ENCODE measurements around the gene MBD3L2.
"Not testable (repeated sequence)": the region's sequence is repeated elsewhere in the genome, so short reads cannot be mapped to it uniquely, and the experiment has no call there.

The MBD3L2 gene

GRCh38 chr19:7007859-7008258, 41.3 kb upstream of the MBD3L2 start:
- TF ChIP-seq CTCF (IDR thresholded peaks at IDR 0.05; ENCODE audit: insufficient read depth, low read length, poor library complexity, severe bottlenecking): no peak
- H3K4me3 ChIP-seq (replicated peaks; ENCODE audit: low read depth, low read length): no peak overlapping the region
- no peaks in the 10 kb centered on the region for H3K27me3 ChIP-seq (replicated peaks; ENCODE audit: control insufficient read depth, insufficient read depth, low read length)
- no peak for DNase-seq (ENCODE audit: extremely low read depth, insufficient read length)
- no peaks in the 10 kb centered on the region for H3K36me3 ChIP-seq (ENCODE audit: control insufficient read depth, insufficient read depth, low read length)

GRCh38 chr19:7010722-7011593, 38.2 kb upstream of the MBD3L2 start:
- Histone ChIP-seq H3K27me3 (replicated peaks; ENCODE audit: control insufficient read depth, insufficient read depth, low read length) (no peaks in the 10 kb centered on the region), H3K36me3 (ENCODE audit: control insufficient read depth, insufficient read depth, low read length) (no peaks in the 10 kb centered on the region), H3K4me3 (replicated peaks; ENCODE audit: low read depth, low read length) (no peak overlapping the region)
- DNase-seq (ENCODE audit: extremely low read depth, insufficient read length): no peak
- no peak for TF ChIP-seq CTCF (IDR thresholded peaks at IDR 0.05; ENCODE audit: insufficient read depth, low read length, poor library complexity, severe bottlenecking)

- no peak for DNase-seq (ENCODE audit: extremely low read depth, insufficient read length)
- Histone ChIP-seq H3K27me3 (replicated peaks; ENCODE audit: control insufficient read depth, insufficient read depth, low read length) (no peaks in the 10 kb centered on the region), H3K4me3 (replicated peaks; ENCODE audit: low read depth, low read length) (no peak overlapping the region), H3K36me3 (ENCODE audit: control insufficient read depth, insufficient read depth, low read length) (no peaks in the 10 kb centered on the region)
- TF ChIP-seq CTCF (IDR thresholded peaks at IDR 0.05; ENCODE audit: insufficient read depth, low read length, poor library complexity, severe bottlenecking): no peak
These were observed 35.4 kb upstream of the MBD3L2 start for GRCh38 chr19:7013678-7014077.

- Histone ChIP-seq H3K27me3 (replicated peaks; ENCODE audit: control insufficient read depth, insufficient read depth, low read length) (no peaks in the 10 kb centered on the region), H3K36me3 (ENCODE audit: control insufficient read depth, insufficient read depth, low read length) (no peaks in the 10 kb centered on the region), H3K4me3 (replicated peaks; ENCODE audit: low read depth, low read length) (no peak overlapping the region)
- TF ChIP-seq CTCF (IDR thresholded peaks at IDR 0.05; ENCODE audit: insufficient read depth, low read length, poor library complexity, severe bottlenecking): no peak
- DNase-seq (ENCODE audit: extremely low read depth, insufficient read length): no peak
These were observed 30.3 kb upstream of the MBD3L2 start for GRCh38 chr19:7018828-7019227.

GRCh38 chr19:7021331-7021730, 27.8 kb upstream of the MBD3L2 start, which contains the start of gene MBD3L2B:
Gene MBD3L2B (minus strand): TSS chr19:7021431. CDS start chr19:7021397, 34 bp downstream.
- not testable (repeated sequence) for H3K27me3 ChIP-seq (replicated peaks; ENCODE audit: control insufficient read depth, insufficient read depth, low read length); DNase-seq (ENCODE audit: extremely low read depth, insufficient read length); H3K36me3 ChIP-seq (ENCODE audit: control insufficient read depth, insufficient read depth, low read length); H3K4me3 ChIP-seq (replicated peaks; ENCODE audit: low read depth, low read length)

GRCh38 chr19:7028790-7029189, 20.3 kb upstream of the MBD3L2 start:
- not testable (repeated sequence) for H3K36me3 ChIP-seq (ENCODE audit: control insufficient read depth, insufficient read depth, low read length); H3K4me3 ChIP-seq (replicated peaks; ENCODE audit: low read depth, low read length); H3K27me3 ChIP-seq (replicated peaks; ENCODE audit: control insufficient read depth, insufficient read depth, low read length); DNase-seq (ENCODE audit: extremely low read depth, insufficient read length)

GRCh38 chr19:7030278-7030677, 18.8 kb upstream of the MBD3L2 start, which contains the start of gene MBD3L5:
Gene MBD3L5 (plus strand): TSS chr19:7030578. CDS start chr19:7030612, 34 bp downstream.
- DNase-seq (ENCODE audit: extremely low read depth, insufficient read length); H3K27me3 ChIP-seq (replicated peaks; ENCODE audit: control insufficient read depth, insufficient read depth, low read length); H3K36me3 ChIP-seq (ENCODE audit: control insufficient read depth, insufficient read depth, low read length); H3K4me3 ChIP-seq (replicated peaks; ENCODE audit: low read depth, low read length): not testable (repeated sequence)

GRCh38 chr19:7040079-7040478, 9.0 kb upstream of the MBD3L2 start, which contains the start of gene MBD3L4:
Gene MBD3L4 (minus strand): TSS chr19:7040179. CDS start chr19:7040144, 35 bp downstream.
- not testable (repeated sequence) for H3K36me3 ChIP-seq (ENCODE audit: control insufficient read depth, insufficient read depth, low read length); H3K27me3 ChIP-seq (replicated peaks; ENCODE audit: control insufficient read depth, insufficient read depth, low read length); DNase-seq (ENCODE audit: extremely low read depth, insufficient read length); H3K4me3 ChIP-seq (replicated peaks; ENCODE audit: low read depth, low read length)

- H3K36me3 ChIP-seq (ENCODE audit: control insufficient read depth, insufficient read depth, low read length); H3K27me3 ChIP-seq (replicated peaks; ENCODE audit: control insufficient read depth, insufficient read depth, low read length); H3K4me3 ChIP-seq (replicated peaks; ENCODE audit: low read depth, low read length); DNase-seq (ENCODE audit: extremely low read depth, insufficient read length): not testable (repeated sequence)
These were observed 7.6 kb upstream of the MBD3L2 start for GRCh38 chr19:7041563-7041962.

GRCh38 chr19:7051421-7051820, 2.3 kb downstream of the MBD3L2 start:
- not testable (repeated sequence) for H3K4me3 ChIP-seq (replicated peaks; ENCODE audit: low read depth, low read length); H3K36me3 ChIP-seq (ENCODE audit: control insufficient read depth, insufficient read depth, low read length); DNase-seq (ENCODE audit: extremely low read depth, insufficient read length); H3K27me3 ChIP-seq (replicated peaks; ENCODE audit: control insufficient read depth, insufficient read depth, low read length)
